Activated CD4-positive, alpha-beta memory T cell treated with anti-CD3 and anti-CD28 coated beads, Interleukin-2, amount 10 ng/mL, durations not matched to agents 7 days and 5 days (primary cell): ENCODE measurements around the gene KCNJ1. TPM values are rescaled to one million over a fixed set of nuclear protein-coding genes. Genes with fewer than 3 reads are reported as not detected.

ENCODE experiments used
- CTCF ChIA-PET: fragments of 350-600 bp; sonication (Branson Sonifier 250); formaldehyde crosslinking; loops from one replicate; lab custom pipeline; 2021; ENCODE audit warnings: antibody characterized with exemption, inconsistent platforms; lab: Charles Lee
- POLR2A ChIA-PET: fragments of 350-600 bp; sonication (Branson Sonifier 250); formaldehyde crosslinking; loops from one replicate; lab custom pipeline; 2021; ENCODE audit warnings: antibody characterized with exemption; lab: Charles Lee
- DNase-seq: peaks from one replicate; pipeline ENCODE4 v3.0.0-alpha.2; 2020
- H3K27ac Mint-ChIP-seq: one replicate; pipeline ENCODE4 v1.8.0; 2021; ENCODE audit warnings: mild to moderate bottlenecking, mixed read lengths
- H3K27me3 Mint-ChIP-seq: one replicate; pipeline ENCODE4 v1.8.0; 2021; ENCODE audit warnings: mixed read lengths
- H3K36me3 Mint-ChIP-seq: one replicate; pipeline ENCODE4 v1.8.0; 2021; ENCODE audit warnings: low read depth, mixed read lengths
- H3K4me1 Mint-ChIP-seq: one replicate; pipeline ENCODE4 v1.8.0; 2021; ENCODE audit warnings: mixed read lengths
- H3K4me3 Mint-ChIP-seq: one replicate; pipeline ENCODE4 v1.8.0; 2021; ENCODE audit warnings: mild to moderate bottlenecking, mixed read lengths
- H3K9me3 Mint-ChIP-seq: one replicate; pipeline ENCODE4 v1.8.0; 2021; ENCODE audit warnings: mixed read lengths
- total RNA-seq, 2 experiments: library from RNA; stranded (reverse); gene quantifications; one replicate each; pipeline ENCODE4 v1.2.3, GENCODE V29; 2021

The KCNJ1 gene
- total RNA-seq, 2 experiments from 2014 or later, result not detected

GRCh38 chr11:128868841-128869671, 2.0 kb upstream of the KCNJ1 start:
- Mint-ChIP-seq H3K27ac (no peak overlapping the region), H3K36me3 (no peaks in the 10 kb centered on the region), H3K27me3 (peaks cover 19% of the 10 kb centered on the region), H3K9me3 (no peaks in the 10 kb centered on the region), H3K4me1 (no peaks in the 10 kb centered on the region), H3K4me3 (no peak overlapping the region)
- CTCF ChIA-PET, result interaction anchor here (0.8 to 1.4 kb wide), 7 partner anchors 9 to 712 kb away, joined by 3 to 4 read pairs (median 3); no protein-coding TSS in a partner anchor
- POLR2A ChIA-PET, result interaction anchor here (0.8 to 1.2 kb wide), 2 partner anchors 24 to 35 kb away, joined by 3 read pairs; no protein-coding TSS in a partner anchor
- peak; percentile 53 for DNase-seq

- Mint-ChIP-seq H3K4me3 (no peak overlapping the region), H3K27ac (no peak overlapping the region), H3K9me3 (no peaks in the 10 kb centered on the region), H3K36me3 (no peaks in the 10 kb centered on the region), H3K4me1 (no peaks in the 10 kb centered on the region), H3K27me3 (peaks cover 15% of the 10 kb centered on the region)
- ChIA-PET CTCF (interaction anchor here (1.5 to 3.0 kb wide), 4 partner anchors 17 to 708 kb away, joined by 3 to 12 read pairs (median 10); no protein-coding TSS in a partner anchor), POLR2A (interaction anchor here (1.5 kb wide), 1 partner anchor 827 kb away, joined by 5 read pairs; no protein-coding TSS in a partner anchor)
- no peak for DNase-seq
Observed at GRCh38 chr11:128865490-128865889, 1.6 kb downstream of the KCNJ1 start.

GRCh38 chr11:128862908-128863660, 4.0 kb downstream of the KCNJ1 start:
- no peak for DNase-seq

GRCh38 chr11:128862406-128862805, 4.7 kb downstream of the KCNJ1 start:
- Mint-ChIP-seq H3K36me3 (no peaks in the 10 kb centered on the region), H3K27me3 (peaks cover 17% of the 10 kb centered on the region), H3K9me3 (no peaks in the 10 kb centered on the region), H3K27ac (no peak overlapping the region), H3K4me1 (peaks cover 8% of the 10 kb centered on the region), H3K4me3 (no peak overlapping the region)
- POLR2A ChIA-PET, result no interaction called here
- DNase-seq, result no peak
- CTCF ChIA-PET, result no interaction called here

More at GRCh38 chr11:128862908-128863660, 4.0 kb downstream of the KCNJ1 start:
- no peaks in the 10 kb centered on the region for H3K36me3 Mint-ChIP-seq
- H3K4me3 Mint-ChIP-seq, result no peak overlapping the region
- ChIA-PET CTCF (interaction anchor here (0.9 kb wide), 1 partner anchor 8 kb away, joined by 3 read pairs; no protein-coding TSS in a partner anchor), POLR2A (no interaction called here)
- H3K9me3 Mint-ChIP-seq, result no peaks in the 10 kb centered on the region
- peaks cover 17% of the 10 kb centered on the region for H3K27me3 Mint-ChIP-seq
- no peak overlapping the region for H3K27ac Mint-ChIP-seq
- peaks cover 8% of the 10 kb centered on the region for H3K4me1 Mint-ChIP-seq

- Mint-ChIP-seq H3K4me1 (peaks cover 8% of the 10 kb centered on the region), H3K27ac (no peak overlapping the region), H3K4me3 (no peak overlapping the region), H3K9me3 (no peaks in the 10 kb centered on the region), H3K27me3 (peaks cover 14% of the 10 kb centered on the region), H3K36me3 (no peaks in the 10 kb centered on the region)
- no peak for DNase-seq
- POLR2A ChIA-PET, result interaction anchor here (0.8 kb wide), 1 partner anchor 23 kb away, joined by 4 read pairs; no protein-coding TSS in a partner anchor
- CTCF ChIA-PET, result interaction anchor here (0.6 to 4.3 kb wide), 13 partner anchors 8 to 706 kb away, joined by 3 to 24 read pairs (median 3); no protein-coding TSS in a partner anchor
Observed at GRCh38 chr11:128860571-128861361, 6.3 kb downstream of the KCNJ1 start.

- H3K4me1 Mint-ChIP-seq, result peaks cover 8% of the 10 kb centered on the region
- no peak overlapping the region for H3K27ac Mint-ChIP-seq
- peaks cover 7% of the 10 kb centered on the region for H3K27me3 Mint-ChIP-seq
- peak; percentile 82 for DNase-seq
- no peak overlapping the region for H3K4me3 Mint-ChIP-seq
- H3K36me3 Mint-ChIP-seq, result no peaks in the 10 kb centered on the region
- H3K9me3 Mint-ChIP-seq, result no peaks in the 10 kb centered on the region
- POLR2A ChIA-PET, result no interaction called here
- CTCF ChIA-PET, result interaction anchor here (1.1 to 4.3 kb wide), 13 partner anchors 9 to 703 kb away, joined by 3 to 24 read pairs (median 4); no protein-coding TSS in a partner anchor
Observed at GRCh38 chr11:128859563-128860441, 7.3 kb downstream of the KCNJ1 start.

DNA sequence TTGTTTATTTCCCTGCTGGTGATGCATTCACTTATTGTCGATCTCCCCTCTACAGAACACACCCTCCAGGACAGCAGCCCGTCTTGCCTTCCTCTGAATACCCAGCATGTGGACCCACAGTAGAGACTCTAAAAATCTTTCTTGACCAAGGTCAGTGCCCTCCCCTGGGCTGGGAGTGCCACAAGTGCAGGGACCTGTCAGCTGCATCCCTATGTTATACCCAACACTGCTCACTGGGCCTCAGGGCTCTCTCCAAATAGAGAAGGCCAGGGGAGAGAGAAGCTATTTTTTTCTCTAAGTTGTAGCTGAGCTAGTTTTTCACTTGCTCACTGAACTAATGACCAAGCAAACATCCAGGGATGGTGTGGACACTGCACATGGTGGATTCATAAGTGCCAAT, 9.8 kb downstream of the KCNJ1 start:
- Mint-ChIP-seq H3K4me3 (no peak overlapping the region), H3K4me1 (peaks cover 8% of the 10 kb centered on the region), H3K27ac (no peak overlapping the region), H3K36me3 (no peaks in the 10 kb centered on the region), H3K27me3 (peaks cover 7% of the 10 kb centered on the region), H3K9me3 (no peaks in the 10 kb centered on the region)
- POLR2A ChIA-PET, result no interaction called here
- DNase-seq, result no peak
- CTCF ChIA-PET, result interaction anchor here (1.0 to 4.3 kb wide), 4 partner anchors 49 to 828 kb away, joined by 3 to 18 read pairs (median 4); no protein-coding TSS in a partner anchor

DNA sequence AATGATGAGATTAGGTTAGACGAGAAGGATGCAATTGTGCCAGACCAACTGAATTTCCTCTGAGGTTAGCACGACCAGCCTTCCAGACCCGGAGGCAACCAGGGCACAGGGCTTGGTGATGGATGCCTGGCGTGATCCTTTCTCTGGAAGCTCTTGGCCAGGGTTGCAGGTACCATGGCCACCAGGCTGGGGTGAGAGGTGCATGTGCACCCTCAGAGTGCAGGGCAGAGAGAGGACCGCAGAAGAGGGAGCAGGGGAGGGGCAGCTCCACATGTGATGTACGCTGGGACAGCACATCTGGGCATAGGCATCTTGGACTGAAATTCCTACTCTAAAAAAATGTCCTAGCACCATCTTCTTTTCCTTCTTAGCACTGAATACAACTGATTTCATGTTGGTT, 10.9 kb downstream of the KCNJ1 start:
- H3K27ac Mint-ChIP-seq, result no peak overlapping the region
- H3K27me3 Mint-ChIP-seq, result peaks cover 4% of the 10 kb centered on the region
- H3K4me3 Mint-ChIP-seq, result no peak overlapping the region
- no peaks in the 10 kb centered on the region for H3K9me3 Mint-ChIP-seq
- no peak for DNase-seq
- ChIA-PET CTCF (interaction anchor here (1.4 to 2.8 kb wide), 2 partner anchors 11 to 224 kb away, joined by 4 to 10 read pairs; no protein-coding TSS in a partner anchor), POLR2A (no interaction called here)
- H3K36me3 Mint-ChIP-seq, result no peaks in the 10 kb centered on the region
- H3K4me1 Mint-ChIP-seq, result peaks cover 8% of the 10 kb centered on the region

DNA sequence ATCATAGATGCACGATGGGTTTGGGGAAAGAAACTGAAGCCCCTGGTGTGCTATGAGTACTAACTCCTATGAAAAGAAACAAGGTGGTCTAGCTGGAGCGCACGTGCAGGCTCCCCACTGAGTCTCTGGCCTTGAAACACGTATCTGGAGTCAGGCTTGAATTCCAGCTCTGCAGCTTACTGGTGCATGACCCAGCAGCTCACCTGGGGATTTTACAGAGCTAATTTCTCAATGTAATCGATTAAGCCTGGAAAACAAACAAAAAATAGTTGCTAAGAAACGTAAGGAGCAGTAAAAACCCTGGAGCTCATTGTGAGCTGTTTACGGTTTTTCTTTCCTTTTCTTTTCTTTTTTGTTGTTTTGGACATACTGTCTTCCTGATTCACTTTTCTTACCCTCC, 12.3 kb downstream of the KCNJ1 start:
- ChIA-PET CTCF (interaction anchor here (0.6 to 2.8 kb wide), 5 partner anchors 9 to 682 kb away, joined by 3 to 10 read pairs (median 7); no protein-coding TSS in a partner anchor), POLR2A (no interaction called here)
- Mint-ChIP-seq H3K27me3 (peaks cover 4% of the 10 kb centered on the region), H3K4me3 (no peak overlapping the region), H3K27ac (no peak overlapping the region), H3K4me1 (peaks cover 4% of the 10 kb centered on the region), H3K36me3 (no peaks in the 10 kb centered on the region), H3K9me3 (no peaks in the 10 kb centered on the region)
- DNase-seq, result no peak

- POLR2A ChIA-PET, result no interaction called here
- Mint-ChIP-seq H3K27ac (no peak overlapping the region), H3K4me3 (no peak overlapping the region), H3K9me3 (no peaks in the 10 kb centered on the region), H3K36me3 (no peaks in the 10 kb centered on the region), H3K27me3 (peaks cover 4% of the 10 kb centered on the region), H3K4me1 (peaks cover 5% of the 10 kb centered on the region)
- CTCF ChIA-PET, result interaction anchor here (1.2 to 2.2 kb wide), 2 partner anchors 22 to 682 kb away, joined by 4 to 7 read pairs; no protein-coding TSS in a partner anchor
- DNase-seq, result no peak
Observed at GRCh38 chr11:128853559-128853958, 13.5 kb downstream of the KCNJ1 start.

DNA sequence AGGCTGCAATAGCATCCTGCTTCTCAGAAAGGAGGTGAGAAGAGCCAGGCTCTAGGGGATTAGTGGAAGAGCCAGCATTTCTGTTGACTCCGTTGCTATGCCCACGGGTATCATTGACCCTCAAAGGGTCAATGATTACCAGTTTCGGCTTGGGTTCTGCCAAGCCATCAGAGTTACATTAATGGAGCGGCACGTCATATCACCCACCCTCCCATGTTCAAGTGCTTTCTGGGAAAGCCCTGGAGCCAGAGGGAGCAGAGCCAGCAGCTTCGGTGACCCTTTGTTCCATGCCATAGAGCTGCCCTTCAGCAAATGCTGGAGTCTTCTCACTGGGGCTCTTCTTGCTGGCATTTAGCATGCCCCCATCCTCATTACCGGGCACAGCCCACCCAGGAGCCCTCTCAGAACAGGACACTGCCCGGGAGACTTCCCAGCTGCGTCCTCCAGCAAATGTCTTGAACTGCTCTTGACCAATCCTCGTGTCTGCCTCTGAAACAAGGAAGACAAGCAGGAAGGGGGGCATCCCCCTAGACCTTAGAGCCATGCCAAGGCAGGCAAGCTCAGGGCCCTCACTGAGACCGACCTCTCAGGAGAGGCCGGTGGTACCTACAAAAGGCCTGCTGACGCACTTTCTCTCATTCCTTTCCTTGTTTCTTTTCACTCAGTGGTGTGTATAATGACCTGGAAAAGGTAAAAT, 14.6 kb downstream of the KCNJ1 start:
- H3K4me1 Mint-ChIP-seq, result peaks cover 7% of the 10 kb centered on the region
- H3K4me3 Mint-ChIP-seq, result no peak overlapping the region
- no peaks in the 10 kb centered on the region for H3K36me3 Mint-ChIP-seq
- DNase-seq, result no peak
- peaks cover 2% of the 10 kb centered on the region for H3K27me3 Mint-ChIP-seq
- no peak overlapping the region for H3K27ac Mint-ChIP-seq
- ChIA-PET POLR2A (no interaction called here), CTCF (interaction anchor here (1.2 kb wide), 1 partner anchor 681 kb away, joined by 4 read pairs; no protein-coding TSS in a partner anchor)
- no peaks in the 10 kb centered on the region for H3K9me3 Mint-ChIP-seq
